ENCODE measurements around the gene ATP5IF1.

ATP5IF1 gene

GRCh38 chr1:28235755-28236655, at the start of gene ATP5IF1:
Gene ATP5IF1, plus strand, starts transcription at chr1:28236124. Its CDS starts 60 bp downstream, at chr1:28236184.
- H3K9me2 ChIP-seq (replicated peaks; ENCODE audit: low read depth, low read length), result no peaks in the 10 kb centered on the region
- H3K4me3 ChIP-seq (ENCODE audit: low read length, poor library complexity, severe bottlenecking), result peak within 1 kb of the TSS; percentile 96
- peaks cover 15% of the 10 kb centered on the region for H4K20me1 ChIP-seq (ENCODE audit: insufficient read depth, low read length, poor library complexity, severe bottlenecking)
- H3K27me3 ChIP-seq (ENCODE audit: insufficient read depth, low read length, poor library complexity, severe bottlenecking), result no peaks in the 10 kb centered on the region
- H3K79me2 ChIP-seq (ENCODE audit: insufficient read depth, low read length), result peaks cover 45% of the 10 kb centered on the region
- H3K9ac ChIP-seq (ENCODE audit: low read depth, low read length, poor library complexity, severe bottlenecking), result peak within 1 kb of the TSS; percentile 98
- H3K4me1 ChIP-seq (ENCODE audit: insufficient read depth, low read length, poor library complexity, severe bottlenecking), result peaks cover 25% of the 10 kb centered on the region
- no peaks in the 10 kb centered on the region for H3K36me3 ChIP-seq (ENCODE audit: insufficient read depth, low read length)
- no peaks in the 10 kb centered on the region for H3F3A ChIP-seq (ENCODE audit: low read depth)
- TF ChIP-seq EZH2phosphoT487 (IDR thresholded peaks at IDR 0.05; ENCODE audit: borderline replicate concordance) (no peak), CTCF (conservative IDR thresholded peaks at IDR 0.05; ENCODE audit: low read length) (no peak)
- H3K9me3 ChIP-seq (ENCODE audit: insufficient read depth, low read depth, low read length), result no peaks in the 10 kb centered on the region
- H3K4me2 ChIP-seq (ENCODE audit: low read depth, low read length, poor library complexity, severe bottlenecking), result peak within 1 kb of the TSS; percentile 87
- H2AFZ ChIP-seq (ENCODE audit: low read length), result peak within 1 kb of the TSS; percentile 98

GRCh38 chr1:28190337-28190979, 45.5 kb upstream of the ATP5IF1 start:
- H3F3A ChIP-seq (ENCODE audit: low read depth), result no peaks in the 10 kb centered on the region
- no peak overlapping the region for H3K4me2 ChIP-seq (ENCODE audit: low read depth, low read length, poor library complexity, severe bottlenecking)
- H4K20me1 ChIP-seq (ENCODE audit: insufficient read depth, low read length, poor library complexity, severe bottlenecking), result no peaks in the 10 kb centered on the region
- no peak overlapping the region for H3K9ac ChIP-seq (ENCODE audit: low read depth, low read length, poor library complexity, severe bottlenecking)
- H2AFZ ChIP-seq (ENCODE audit: low read length), result no peak overlapping the region
- H3K79me2 ChIP-seq (ENCODE audit: insufficient read depth, low read length), result no peaks in the 10 kb centered on the region
- H3K4me1 ChIP-seq (ENCODE audit: insufficient read depth, low read length, poor library complexity, severe bottlenecking), result no peaks in the 10 kb centered on the region
- TF ChIP-seq CTCF (conservative IDR thresholded peaks at IDR 0.05; ENCODE audit: low read length), result no peak
- TF ChIP-seq EZH2phosphoT487 (IDR thresholded peaks at IDR 0.05; ENCODE audit: borderline replicate concordance), result no peak
- H3K9me2 ChIP-seq (replicated peaks; ENCODE audit: low read depth, low read length), result no peaks in the 10 kb centered on the region
- no peak overlapping the region for H3K4me3 ChIP-seq (ENCODE audit: low read length, poor library complexity, severe bottlenecking)
- no peaks in the 10 kb centered on the region for H3K36me3 ChIP-seq (ENCODE audit: insufficient read depth, low read length)
- H3K9me3 ChIP-seq (ENCODE audit: insufficient read depth, low read depth, low read length), result no peaks in the 10 kb centered on the region
- H3K27me3 ChIP-seq (ENCODE audit: insufficient read depth, low read length, poor library complexity, severe bottlenecking), result no peaks in the 10 kb centered on the region

- H2AFZ ChIP-seq (ENCODE audit: low read length), result no peak overlapping the region
- H3K4me2 ChIP-seq (ENCODE audit: low read depth, low read length, poor library complexity, severe bottlenecking), result no peak overlapping the region
- no peaks in the 10 kb centered on the region for H3F3A ChIP-seq (ENCODE audit: low read depth)
- H3K36me3 ChIP-seq (ENCODE audit: insufficient read depth, low read length), result no peaks in the 10 kb centered on the region
- H3K4me1 ChIP-seq (ENCODE audit: insufficient read depth, low read length, poor library complexity, severe bottlenecking), result peaks cover 4% of the 10 kb centered on the region
- no peak overlapping the region for H3K9ac ChIP-seq (ENCODE audit: low read depth, low read length, poor library complexity, severe bottlenecking)
- no peaks in the 10 kb centered on the region for H3K9me2 ChIP-seq (replicated peaks; ENCODE audit: low read depth, low read length)
- TF ChIP-seq CTCF (conservative IDR thresholded peaks at IDR 0.05; ENCODE audit: low read length) (no peak), EZH2phosphoT487 (IDR thresholded peaks at IDR 0.05; ENCODE audit: borderline replicate concordance) (no peak)
- no peaks in the 10 kb centered on the region for H3K79me2 ChIP-seq (ENCODE audit: insufficient read depth, low read length)
- no peaks in the 10 kb centered on the region for H4K20me1 ChIP-seq (ENCODE audit: insufficient read depth, low read length, poor library complexity, severe bottlenecking)
- H3K9me3 ChIP-seq (ENCODE audit: insufficient read depth, low read depth, low read length), result no peaks in the 10 kb centered on the region
- no peaks in the 10 kb centered on the region for H3K27me3 ChIP-seq (ENCODE audit: insufficient read depth, low read length, poor library complexity, severe bottlenecking)
- no peak overlapping the region for H3K4me3 ChIP-seq (ENCODE audit: low read length, poor library complexity, severe bottlenecking)
These were observed 44.8 kb upstream of the ATP5IF1 start for GRCh38 chr1:28190996-28191645.
